Cardiac muscle cell (in vitro differentiated cells and primary cell): Measurements from ENCODE around the gene ASCC3. TPM values are rescaled to one million over a fixed set of nuclear protein-coding genes. Genes with fewer than 3 reads are reported as not detected.

Experiments
- DNase-seq, 2 donors: peaks; one replicate each; pipeline versions ENCODE4 v3.0.0 to v3.0.0-alpha.2; 2010 to 2017; ENCODE audit warnings: low read depth in 1 of 2, low spot score in 1 of 2
- H3K27ac ChIP-seq: fragments of 200-600 bp; sonication (generic); 2 replicates; pipeline ENCODE4 v1.5.1; 2016
- H3K27me3 ChIP-seq: fragments of 200-600 bp; sonication (generic); 2 replicates; pipeline ENCODE4 v1.6.0; 2016; ENCODE audit warnings: control low read depth
- H3K36me3 ChIP-seq: fragments of 200-600 bp; sonication (generic); 2 replicates; pipeline ENCODE4 v1.5.1; 2016; ENCODE audit warnings: control low read depth
- H3K4me1 ChIP-seq: fragments of 200-600 bp; sonication (generic); 2 replicates; pipeline ENCODE4 v1.8.1; 2017; ENCODE audit warnings: low read depth, mild to moderate bottlenecking, mixed run types
- H3K4me3 ChIP-seq: fragments of 200-600 bp; sonication (generic); 2 replicates; pipeline ENCODE4 v1.5.1; 2016; ENCODE audit warnings: mild to moderate bottlenecking
- H3K9me3 ChIP-seq: fragments of 200-600 bp; sonication (generic); 2 replicates; pipeline ENCODE4 v1.5.1; 2017; ENCODE audit warnings: low read depth, mild to moderate bottlenecking, control low read depth
- CTCF ChIP-seq: IDR thresholded peaks from 2 replicates; pipeline ENCODE4 v1.5.1; 2012; ENCODE audit warnings: low read depth, mild to moderate bottlenecking, low read length
- polyA plus RNA-seq: library from polyadenylated mRNA; unstranded; fragments of >200 nt; fragmentation: Nextera tagmentation; extraction: Ambion mirVana; gene quantifications from 2 replicates; pipeline ENCODE4 v1.2.1, GENCODE V29; 2016
- total RNA-seq: library from RNA; depleted of rRNA; stranded (reverse); fragments of >200 nt; gene quantifications from 2 replicates; pipeline ENCODE4 v1.2.3, GENCODE V29; 2016

The ASCC3 gene
- total and polyA plus RNA-seq, 2 experiments from 2014 or later = 29.3 to 33.7 TPM

DNA sequence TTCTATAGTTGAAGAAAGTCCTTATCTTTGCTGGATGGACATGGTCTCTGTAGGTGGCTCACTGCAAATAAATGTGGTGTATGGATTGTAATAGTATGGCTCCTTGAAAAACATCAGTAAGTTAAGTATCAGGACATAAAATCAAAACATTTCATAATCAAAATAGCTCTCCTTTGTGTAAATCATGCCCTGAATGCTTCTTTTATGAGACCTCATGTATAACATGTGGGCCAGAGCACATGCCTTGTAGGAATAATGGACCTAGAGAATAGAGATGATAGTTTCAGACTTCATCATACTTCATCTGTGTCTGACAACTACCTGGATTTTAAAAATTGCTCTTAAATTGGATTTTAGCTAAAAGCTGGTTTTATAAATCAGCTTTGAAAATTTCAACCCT lies 159.9 kb downstream of the ASCC3 start:
- H3K36me3 ChIP-seq = no peaks in the 10 kb centered on the region
- no peak for TF ChIP-seq CTCF
- no peaks in the 10 kb centered on the region for H3K9me3 ChIP-seq
- H3K27me3 ChIP-seq = no peaks in the 10 kb centered on the region
- DNase-seq = no peak
- H3K4me3 ChIP-seq = no peak overlapping the region
- H3K27ac ChIP-seq = no peak overlapping the region
- peaks cover 16% of the 10 kb centered on the region for H3K4me1 ChIP-seq

GRCh38 chr6:100719883-100720682 lies 161.0 kb downstream of the ASCC3 start:
- Histone ChIP-seq H3K27ac (no peak overlapping the region), H3K4me1 (peaks cover 16% of the 10 kb centered on the region), H3K36me3 (no peaks in the 10 kb centered on the region), H3K27me3 (no peaks in the 10 kb centered on the region), H3K9me3 (no peaks in the 10 kb centered on the region), H3K4me3 (no peak overlapping the region)
- peak; percentile 56 for TF ChIP-seq CTCF
- DNase-seq = peak; percentile 13 to 67

DNA sequence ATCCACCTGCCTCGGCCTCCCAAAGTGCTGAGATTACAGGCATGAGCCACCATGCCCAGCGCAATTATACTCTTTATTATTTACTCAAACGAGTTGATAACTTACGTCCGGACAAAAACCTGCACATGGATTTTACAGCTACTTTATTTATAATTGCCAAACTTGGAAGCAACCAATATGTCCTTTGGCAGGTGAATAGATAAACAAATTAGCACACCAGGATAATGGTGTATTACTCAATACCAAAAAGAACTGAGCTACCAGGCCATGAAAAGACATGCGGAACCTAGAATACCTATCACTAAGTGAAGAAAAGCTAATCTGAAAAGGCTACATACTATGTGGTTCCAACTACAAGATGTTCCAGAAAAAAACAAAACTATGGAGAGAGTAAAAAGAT lies 168.1 kb downstream of the ASCC3 start:
- Histone ChIP-seq H3K4me1 (peaks cover 7% of the 10 kb centered on the region), H3K36me3 (no peaks in the 10 kb centered on the region), H3K9me3 (no peaks in the 10 kb centered on the region), H3K27me3 (no peaks in the 10 kb centered on the region), H3K4me3 (no peak overlapping the region), H3K27ac (no peak overlapping the region)
- no peak for DNase-seq
- no peak for TF ChIP-seq CTCF

DNA sequence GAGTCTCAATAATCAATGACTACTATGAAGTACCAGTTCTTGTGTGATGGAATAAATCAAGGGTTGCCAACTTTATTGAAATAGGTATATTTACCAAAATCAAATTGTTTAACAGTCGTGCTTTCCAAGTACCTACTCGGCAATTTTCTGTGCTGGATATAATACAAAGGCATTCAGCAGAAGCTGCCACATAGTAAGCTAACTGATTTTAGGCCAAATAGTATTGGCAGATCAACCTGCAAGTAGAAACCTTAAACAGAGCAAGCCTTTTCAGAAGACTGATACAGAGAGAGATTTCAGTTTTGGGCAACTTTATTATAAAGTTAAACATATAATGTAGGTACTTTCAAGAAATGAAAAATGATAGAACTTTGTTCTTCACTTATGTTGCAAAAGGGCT lies 174.6 kb downstream of the ASCC3 start:
- H3K4me1 ChIP-seq = peaks cover 7% of the 10 kb centered on the region
- no peak for TF ChIP-seq CTCF
- DNase-seq = no peak
- H3K27ac ChIP-seq = no peak overlapping the region
- H3K27me3 ChIP-seq = no peaks in the 10 kb centered on the region
- H3K36me3 ChIP-seq = no peaks in the 10 kb centered on the region
- no peaks in the 10 kb centered on the region for H3K9me3 ChIP-seq
- H3K4me3 ChIP-seq = no peak overlapping the region

DNA sequence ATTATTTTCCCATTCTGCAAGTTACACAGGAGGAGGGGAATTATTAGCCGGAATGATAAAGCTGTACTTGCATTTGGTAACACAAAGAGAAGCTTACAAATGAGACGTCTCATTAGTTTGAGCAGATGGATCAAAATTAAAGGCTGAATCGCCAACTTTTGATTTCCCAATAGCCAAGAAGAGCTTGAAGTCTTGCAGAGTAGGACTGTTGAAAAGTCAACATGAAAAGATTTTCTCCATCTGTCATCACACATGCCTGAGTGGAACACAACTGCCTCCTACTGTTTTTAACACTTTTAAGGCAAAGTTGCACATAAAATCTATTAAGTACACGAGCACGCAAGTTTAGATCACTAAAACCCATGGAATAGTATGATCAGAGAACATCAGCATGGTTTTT lies 176.2 kb downstream of the ASCC3 start:
- no peaks in the 10 kb centered on the region for H3K9me3 ChIP-seq
- TF ChIP-seq CTCF = no peak
- no peaks in the 10 kb centered on the region for H3K36me3 ChIP-seq
- no peak overlapping the region for H3K4me3 ChIP-seq
- no peaks in the 10 kb centered on the region for H3K27me3 ChIP-seq
- H3K27ac ChIP-seq = no peak overlapping the region
- peak in 1 of 2 donors; percentile 42 for DNase-seq
- peaks cover 7% of the 10 kb centered on the region for H3K4me1 ChIP-seq
